Activated CD8-positive, alpha-beta memory T cell treated with anti-CD3 and anti-CD28 coated beads, Interleukin-2, amount 10 ng/mL, durations not matched to agents 7 days and 5 days (primary cell): ENCODE results near the gene CFAP92. TPM values are rescaled to one million over a fixed set of nuclear protein-coding genes. Genes with fewer than 3 reads are reported as not detected.
A peak's percentile ranks its signal among the peaks of the same experiment; 100 is the strongest.

Experiments used
- ATAC-seq: fragments of 150-1000 bp; cut with Tn5 transposase; one replicate; pipeline ENCODE4 v1.10.0; 2021; ENCODE audit warnings: moderate library complexity
- CTCF ChIA-PET: fragments of 350-600 bp; sonication (Branson Sonifier 250); formaldehyde crosslinking; loops from one replicate; lab custom pipeline; 2021; ENCODE audit warnings: antibody characterized with exemption; lab: Charles Lee
- DNase-seq: peaks from one replicate; pipeline ENCODE4 v3.0.0-alpha.2; 2020
- H3K27ac Mint-ChIP-seq: one replicate; pipeline ENCODE4 v1.8.0; 2021; ENCODE audit warnings: mild to moderate bottlenecking, mixed read lengths
- H3K27me3 Mint-ChIP-seq: one replicate; pipeline ENCODE4 v1.8.0; 2021; ENCODE audit warnings: mixed read lengths
- H3K36me3 Mint-ChIP-seq: one replicate; pipeline ENCODE4 v1.8.0; 2021; ENCODE audit warnings: mild to moderate bottlenecking, mixed read lengths
- H3K4me1 Mint-ChIP-seq: one replicate; pipeline ENCODE4 v1.8.0; 2021; ENCODE audit warnings: mixed read lengths
- H3K4me3 Mint-ChIP-seq: one replicate; pipeline ENCODE4 v1.8.0; 2021; ENCODE audit warnings: mild to moderate bottlenecking, moderate library complexity, mixed read lengths
- H3K9me3 Mint-ChIP-seq: one replicate; pipeline ENCODE4 v1.8.0; 2022; ENCODE audit warnings: low read depth, mixed read lengths
- total RNA-seq, 2 experiments: library from RNA; stranded (reverse); gene quantifications; one replicate each; pipeline ENCODE4 v1.2.3, GENCODE V29; 2021

Gene CFAP92
- total RNA-seq, 2 experiments from 2014 or later, result 0.12 TPM; not detected in 1

- Mint-ChIP-seq H3K27me3 (peaks cover 62% of the 10 kb centered on the region), H3K4me1 (peaks cover 31% of the 10 kb centered on the region), H3K4me3 (peak within 1 kb of the TSS; percentile 37), H3K9me3 (no peaks in the 10 kb centered on the region), H3K36me3 (no peaks in the 10 kb centered on the region), H3K27ac (no peak within 1 kb of the TSS)
- no peak for DNase-seq
- CTCF ChIA-PET, result interaction anchor here (0.6 to 7.6 kb wide), 3 partner anchors 16 to 41 kb away, joined by 4 to 66 read pairs (median 5); no protein-coding TSS in a partner anchor
- peak; percentile 20 for ATAC-seq
Observed at GRCh38 chr3:129001101-129001805, 7.4 kb upstream of the CFAP92 start, which contains the start of gene EFCC1. Gene EFCC1, plus strand, starts transcription at chr3:129001304. Its CDS starts 325 bp downstream, at chr3:129001629.

- peak overlapping the region; percentile 21 for H3K4me3 Mint-ChIP-seq
- DNase-seq, result no peak
- H3K4me1 Mint-ChIP-seq, result peaks cover 27% of the 10 kb centered on the region
- ATAC-seq, result no peak
- no peaks in the 10 kb centered on the region for H3K36me3 Mint-ChIP-seq
- H3K9me3 Mint-ChIP-seq, result no peaks in the 10 kb centered on the region
- peaks cover 57% of the 10 kb centered on the region for H3K27me3 Mint-ChIP-seq
- no peak overlapping the region for H3K27ac Mint-ChIP-seq
- CTCF ChIA-PET, result interaction anchor here (0.6 to 1.9 kb wide), 2 partner anchors 16 to 42 kb away, joined by 4 to 5 read pairs; no protein-coding TSS in a partner anchor
Observed at GRCh38 chr3:129000742-129001100, 6.8 kb upstream of the CFAP92 start.

GRCh38 chr3:128999102-128999501 lies 5.2 kb upstream of the CFAP92 start:
- Mint-ChIP-seq H3K4me3 (no peak overlapping the region), H3K4me1 (peaks cover 24% of the 10 kb centered on the region), H3K27ac (no peak overlapping the region), H3K9me3 (no peaks in the 10 kb centered on the region), H3K36me3 (no peaks in the 10 kb centered on the region), H3K27me3 (peaks cover 57% of the 10 kb centered on the region)
- no peak for DNase-seq
- CTCF ChIA-PET, result interaction anchor here (0.9 to 1.9 kb wide), 6 partner anchors 16 to 57 kb away, joined by 3 to 7 read pairs (median 5); no protein-coding TSS in a partner anchor
- no peak for ATAC-seq

- Mint-ChIP-seq H3K27me3 (peaks cover 54% of the 10 kb centered on the region), H3K4me1 (peaks cover 25% of the 10 kb centered on the region), H3K27ac (no peak overlapping the region), H3K4me3 (no peak overlapping the region), H3K36me3 (no peaks in the 10 kb centered on the region), H3K9me3 (no peaks in the 10 kb centered on the region)
- ATAC-seq (no peak), DNase-seq (no peak)
- CTCF ChIA-PET, result interaction anchor here (0.9 to 1.9 kb wide), 6 partner anchors 12 to 58 kb away, joined by 3 to 7 read pairs (median 5); no protein-coding TSS in a partner anchor
Observed at GRCh38 chr3:128998561-128998960, 4.7 kb upstream of the CFAP92 start.

GRCh38 chr3:128997486-128998133 lies 3.7 kb upstream of the CFAP92 start:
- no peak overlapping the region for H3K27ac Mint-ChIP-seq

GRCh38 chr3:128996726-128997125 lies 2.9 kb upstream of the CFAP92 start:
- H3K36me3 Mint-ChIP-seq, result no peaks in the 10 kb centered on the region
- H3K27ac Mint-ChIP-seq, result no peak overlapping the region
- peaks cover 17% of the 10 kb centered on the region for H3K4me1 Mint-ChIP-seq
- no peaks in the 10 kb centered on the region for H3K9me3 Mint-ChIP-seq
- peaks cover 41% of the 10 kb centered on the region for H3K27me3 Mint-ChIP-seq
- DNase-seq (no peak), ATAC-seq (no peak)
- H3K4me3 Mint-ChIP-seq, result no peak overlapping the region
- CTCF ChIA-PET, result interaction anchor here (1.2 to 2.7 kb wide), 2 partner anchors 20 to 27 kb away, joined by 3 to 9 read pairs; no protein-coding TSS in a partner anchor

More at GRCh38 chr3:128997486-128998133, 3.7 kb upstream of the CFAP92 start:
- Mint-ChIP-seq H3K9me3 (no peaks in the 10 kb centered on the region), H3K4me3 (no peak overlapping the region), H3K4me1 (peaks cover 23% of the 10 kb centered on the region), H3K27me3 (peaks cover 47% of the 10 kb centered on the region), H3K36me3 (no peaks in the 10 kb centered on the region)
- no peak for DNase-seq
- no peak for ATAC-seq
- CTCF ChIA-PET, result interaction anchor here (1.0 to 2.7 kb wide), 4 partner anchors 16 to 29 kb away, joined by 3 to 9 read pairs (median 4); no protein-coding TSS in a partner anchor

- no peak for ATAC-seq
- Mint-ChIP-seq H3K27ac (no peak overlapping the region), H3K9me3 (no peaks in the 10 kb centered on the region), H3K36me3 (no peaks in the 10 kb centered on the region), H3K4me1 (peaks cover 17% of the 10 kb centered on the region), H3K27me3 (peaks cover 41% of the 10 kb centered on the region), H3K4me3 (no peak overlapping the region)
- DNase-seq, result no peak
- CTCF ChIA-PET, result interaction anchor here (1.2 to 2.7 kb wide), 2 partner anchors 21 to 26 kb away, joined by 3 to 9 read pairs; no protein-coding TSS in a partner anchor
Observed at GRCh38 chr3:128996200-128996599, 2.3 kb upstream of the CFAP92 start.

- no peak overlapping the region for H3K27ac Mint-ChIP-seq
- no peaks in the 10 kb centered on the region for H3K9me3 Mint-ChIP-seq
- H3K27me3 Mint-ChIP-seq, result peaks cover 37% of the 10 kb centered on the region
- peaks cover 17% of the 10 kb centered on the region for H3K4me1 Mint-ChIP-seq
- no peak overlapping the region for H3K4me3 Mint-ChIP-seq
- no peak for ATAC-seq
- CTCF ChIA-PET, result interaction anchor here (1.2 to 2.7 kb wide), 2 partner anchors 21 to 26 kb away, joined by 3 to 9 read pairs; no protein-coding TSS in a partner anchor
- no peak for DNase-seq
- H3K36me3 Mint-ChIP-seq, result no peaks in the 10 kb centered on the region
Observed at GRCh38 chr3:128995737-128996136, 1.9 kb upstream of the CFAP92 start.

GRCh38 chr3:128994581-128995546 lies 988 bp upstream of the CFAP92 start:
- Mint-ChIP-seq H3K36me3 (no peaks in the 10 kb centered on the region), H3K9me3 (no peaks in the 10 kb centered on the region), H3K27ac (no peak overlapping the region), H3K27me3 (peaks cover 28% of the 10 kb centered on the region), H3K4me3 (peak overlapping the region; percentile 40), H3K4me1 (peaks cover 14% of the 10 kb centered on the region)
- no peak for ATAC-seq
- no peak for DNase-seq
- CTCF ChIA-PET, result interaction anchor here (0.8 to 2.7 kb wide), 8 partner anchors 14 to 252 kb away, joined by 3 to 12 read pairs (median 4); no protein-coding TSS in a partner anchor

- no peaks in the 10 kb centered on the region for H3K9me3 Mint-ChIP-seq
- H3K27me3 Mint-ChIP-seq, result peaks cover 24% of the 10 kb centered on the region
- CTCF ChIA-PET, result interaction anchor here (0.8 to 1.7 kb wide), 8 partner anchors 15 to 252 kb away, joined by 3 to 12 read pairs (median 3); no protein-coding TSS in a partner anchor
- no peaks in the 10 kb centered on the region for H3K36me3 Mint-ChIP-seq
- ATAC-seq, result no peak
- H3K4me1 Mint-ChIP-seq, result peaks cover 14% of the 10 kb centered on the region
- H3K4me3 Mint-ChIP-seq, result peak overlapping the region; percentile 40
- DNase-seq, result no peak
- peak overlapping the region; percentile 34 for H3K27ac Mint-ChIP-seq
Observed at GRCh38 chr3:128994173-128994512, 267 bp upstream of the CFAP92 start.

GRCh38 chr3:128992926-128993460 lies 883 bp downstream of the CFAP92 start:
- Mint-ChIP-seq H3K27me3 (peaks cover 12% of the 10 kb centered on the region), H3K4me3 (no peak overlapping the region)
- no peak for ATAC-seq

GRCh38 chr3:128991355-128991895 lies 2.5 kb downstream of the CFAP92 start:
- no peak for DNase-seq
- CTCF ChIA-PET, result no interaction called here
- Mint-ChIP-seq H3K4me1 (peaks cover 14% of the 10 kb centered on the region), H3K36me3 (no peaks in the 10 kb centered on the region), H3K27ac (no peak overlapping the region), H3K27me3 (peaks cover 2% of the 10 kb centered on the region), H3K9me3 (no peaks in the 10 kb centered on the region), H3K4me3 (no peak overlapping the region)
- ATAC-seq, result no peak

More at GRCh38 chr3:128992926-128993460, 883 bp downstream of the CFAP92 start:
- H3K36me3 Mint-ChIP-seq, result no peaks in the 10 kb centered on the region
- CTCF ChIA-PET, result interaction anchor here (0.9 to 1.7 kb wide), 5 partner anchors 22 to 59 kb away, joined by 3 to 12 read pairs (median 4); no protein-coding TSS in a partner anchor
- H3K27ac Mint-ChIP-seq, result no peak overlapping the region
- H3K9me3 Mint-ChIP-seq, result no peaks in the 10 kb centered on the region
- DNase-seq, result no peak
- peaks cover 14% of the 10 kb centered on the region for H3K4me1 Mint-ChIP-seq
